HUDEP-2 (cell line): ENCODE measurements around the gene SYNE1.

Experiments used
- DNase-seq, 76 experiments: peaks; one replicate each; lab custom pipeline; 2025; ENCODE audit not compliant: unreplicated experiment in 76 of 76; lab: John Stamatoyannopoulos, UW

Gene SYNE1

DNA sequence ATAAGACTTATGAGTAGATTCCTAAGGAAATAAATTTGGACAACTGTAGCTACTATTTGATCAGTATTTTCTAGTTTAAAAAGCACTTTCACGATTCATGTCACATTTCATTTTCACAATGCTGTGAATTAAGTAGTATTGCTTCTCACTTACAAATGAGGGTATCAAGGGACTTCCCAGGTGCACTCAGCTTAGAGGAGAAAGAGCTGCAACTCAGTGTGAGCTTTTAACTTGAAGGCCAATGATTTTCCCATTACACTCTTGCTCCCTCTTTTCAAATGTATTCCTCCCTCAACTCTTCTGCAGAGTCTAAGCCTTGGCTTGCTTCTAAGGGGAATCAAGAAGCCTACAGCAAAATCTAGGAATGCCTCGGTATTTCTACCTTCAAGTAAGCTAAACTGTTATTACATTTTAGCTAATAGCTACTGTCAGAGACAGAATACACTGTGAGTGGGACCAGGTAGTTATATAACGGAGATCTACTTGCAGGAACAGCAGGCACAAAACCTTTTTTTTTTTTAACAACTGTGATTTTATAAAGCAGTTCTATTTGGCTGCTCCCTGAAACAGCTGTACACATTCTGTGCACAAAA is 339.0 kb downstream of the SYNE1 start:
- no peak for DNase-seq

- no peak for DNase-seq
Observed at GRCh38 chr6:152296648-152297376, 340.4 kb downstream of the SYNE1 start.

DNA sequence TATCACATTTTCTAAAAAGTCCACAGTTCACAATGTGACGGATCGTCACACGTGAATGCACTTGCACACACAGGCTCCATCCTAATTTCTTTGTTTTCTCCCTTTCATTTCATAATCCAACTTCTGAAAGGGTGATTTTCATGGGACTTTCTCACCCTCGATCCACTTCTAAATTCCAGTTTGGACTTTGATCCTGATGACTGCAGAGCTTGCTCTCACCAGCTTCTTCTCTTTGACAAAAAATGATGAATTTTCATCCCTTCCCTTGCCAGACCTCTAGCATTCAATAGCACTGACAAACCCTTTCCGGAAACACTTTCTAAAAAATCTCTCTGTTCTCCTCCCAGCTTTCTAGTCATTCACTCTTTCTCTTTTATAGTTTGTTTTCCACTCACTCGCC is 341.2 kb downstream of the SYNE1 start:
- DNase-seq, result no peak

- no peak for DNase-seq
Observed at GRCh38 chr6:152295346-152295745, 341.8 kb downstream of the SYNE1 start.

DNA sequence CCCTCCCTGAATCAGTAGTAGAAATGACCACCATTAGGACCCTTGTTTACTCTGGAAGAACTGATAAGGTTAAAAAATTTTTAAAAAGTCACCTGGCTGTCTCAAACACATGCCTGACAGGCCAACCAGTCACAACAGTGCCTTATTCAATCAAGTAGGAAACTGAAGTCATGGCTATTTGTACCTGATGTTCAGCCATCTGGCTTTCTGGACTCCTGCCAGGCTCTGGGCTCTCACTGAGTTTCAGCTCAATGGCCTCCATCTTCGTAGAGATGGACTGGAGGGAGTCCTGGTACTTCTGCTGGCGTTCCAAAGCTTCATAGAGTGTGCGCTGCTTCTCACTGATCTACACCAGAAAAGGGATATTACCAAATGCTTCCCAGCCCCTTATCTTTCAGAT is 343.8 kb downstream of the SYNE1 start:
- DNase-seq, result no peak

GRCh38 chr6:152292555-152292954 is 344.6 kb downstream of the SYNE1 start:
- DNase-seq, result no peak

GRCh38 chr6:152290693-152291092 is 346.5 kb downstream of the SYNE1 start:
- no peak for DNase-seq

DNA sequence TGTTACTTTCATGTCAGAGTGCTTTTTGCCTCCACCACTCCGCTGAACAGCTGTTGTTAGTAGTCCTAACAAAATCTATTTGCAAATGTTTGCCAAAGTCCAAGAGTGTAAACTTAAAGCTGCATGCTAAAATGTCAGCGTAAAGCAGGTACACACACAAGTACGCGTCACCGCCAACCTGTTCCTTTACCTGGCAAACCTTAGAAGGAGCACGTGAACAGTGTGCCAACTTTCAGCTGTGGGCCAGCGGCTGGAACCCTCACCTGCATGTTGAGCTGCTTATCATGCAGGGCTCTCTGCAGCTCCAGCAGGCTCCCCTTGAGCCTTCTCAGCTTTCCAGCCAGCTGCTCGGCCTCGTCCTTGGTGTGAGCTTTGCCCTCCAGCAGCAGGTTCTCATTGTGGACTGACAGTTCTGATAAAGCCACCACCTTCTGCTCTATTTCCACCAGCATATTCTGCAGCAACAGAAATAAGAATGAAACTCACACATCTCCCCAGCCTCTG is 359.3 kb downstream of the SYNE1 start:
- no peak for DNase-seq

- DNase-seq, result no peak
Observed at GRCh38 chr6:152273638-152274037, 363.5 kb downstream of the SYNE1 start.

DNA sequence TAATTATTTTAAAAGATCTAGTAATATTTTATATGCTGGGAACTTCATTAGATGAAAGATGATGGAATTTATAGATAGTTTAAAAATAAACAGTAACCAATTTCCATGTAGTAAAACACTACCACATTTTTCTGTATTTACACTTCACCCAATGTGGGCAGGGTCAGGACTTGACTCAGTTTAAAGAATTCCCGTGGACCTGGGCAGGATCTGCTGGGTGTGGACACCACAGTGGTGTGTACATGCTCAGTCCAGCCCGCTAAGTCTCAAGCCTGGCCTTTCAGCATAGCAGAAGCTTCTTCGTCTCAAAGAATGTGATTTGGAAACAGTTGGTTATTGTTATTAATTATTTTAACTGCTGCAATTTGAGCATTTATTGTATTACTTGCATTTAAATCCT is 364.2 kb downstream of the SYNE1 start:
- no peak for DNase-seq

GRCh38 chr6:152272486-152272885 is 364.7 kb downstream of the SYNE1 start:
- no peak for DNase-seq

- no peak for DNase-seq
Observed at GRCh38 chr6:152271776-152272464, 365.2 kb downstream of the SYNE1 start.

DNA sequence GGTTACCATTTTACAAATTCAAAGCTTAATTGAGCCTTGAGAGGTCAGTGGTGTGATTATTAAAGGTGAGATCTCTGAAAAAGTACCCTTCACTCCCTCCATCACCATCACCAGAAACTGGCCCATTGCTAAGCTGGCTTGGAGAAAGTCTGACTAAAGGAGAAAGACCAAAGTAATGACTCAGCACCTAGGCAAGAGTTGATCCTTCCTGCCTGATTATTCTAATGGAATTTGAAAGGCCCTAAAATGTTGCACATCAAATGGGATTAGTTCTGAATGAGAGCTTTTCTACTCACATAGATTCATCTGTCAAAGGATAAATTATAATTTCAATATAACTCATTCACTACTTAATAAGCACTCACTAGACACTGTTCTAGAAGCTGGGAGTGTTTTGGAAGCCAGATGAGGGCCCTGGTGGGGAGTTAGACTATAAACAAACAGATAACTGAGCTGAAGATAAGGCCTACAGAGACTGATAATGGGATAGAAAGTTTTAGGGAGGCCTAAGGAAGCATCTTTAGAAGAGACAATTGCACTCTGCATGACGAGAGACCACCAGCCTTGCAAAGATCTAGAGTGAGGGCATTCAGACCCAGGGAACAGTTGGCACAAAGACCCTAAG is 366.7 kb downstream of the SYNE1 start:
- DNase-seq, result no peak

DNA sequence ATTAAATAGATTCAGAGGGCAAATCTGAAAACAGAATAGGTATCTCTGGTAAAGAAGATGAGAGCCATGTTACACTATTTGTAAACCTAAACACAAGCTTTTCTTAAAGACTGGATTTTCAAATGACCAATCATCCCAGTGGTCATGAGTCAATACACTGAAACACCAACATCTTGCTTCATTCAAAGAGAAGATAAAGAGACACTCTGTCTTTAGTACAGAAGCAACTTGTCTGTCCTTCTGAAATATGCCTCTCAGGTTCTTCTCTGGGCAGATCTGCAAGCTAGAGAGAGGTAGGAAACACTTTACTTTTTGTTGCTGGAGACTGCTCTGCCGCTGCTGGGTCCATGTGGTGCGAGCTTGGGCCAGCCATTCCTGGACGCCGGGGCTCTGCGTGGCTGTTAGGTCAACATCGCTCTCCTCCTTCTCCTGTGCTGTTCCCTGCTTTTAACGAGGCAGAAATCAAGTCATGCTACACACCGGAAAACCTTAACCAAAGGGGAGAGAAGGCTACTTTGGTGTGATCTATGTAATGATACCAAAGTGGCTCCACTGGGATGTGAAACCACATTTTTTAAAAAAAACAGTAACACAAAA is 368.2 kb downstream of the SYNE1 start:
- DNase-seq, result no peak

DNA sequence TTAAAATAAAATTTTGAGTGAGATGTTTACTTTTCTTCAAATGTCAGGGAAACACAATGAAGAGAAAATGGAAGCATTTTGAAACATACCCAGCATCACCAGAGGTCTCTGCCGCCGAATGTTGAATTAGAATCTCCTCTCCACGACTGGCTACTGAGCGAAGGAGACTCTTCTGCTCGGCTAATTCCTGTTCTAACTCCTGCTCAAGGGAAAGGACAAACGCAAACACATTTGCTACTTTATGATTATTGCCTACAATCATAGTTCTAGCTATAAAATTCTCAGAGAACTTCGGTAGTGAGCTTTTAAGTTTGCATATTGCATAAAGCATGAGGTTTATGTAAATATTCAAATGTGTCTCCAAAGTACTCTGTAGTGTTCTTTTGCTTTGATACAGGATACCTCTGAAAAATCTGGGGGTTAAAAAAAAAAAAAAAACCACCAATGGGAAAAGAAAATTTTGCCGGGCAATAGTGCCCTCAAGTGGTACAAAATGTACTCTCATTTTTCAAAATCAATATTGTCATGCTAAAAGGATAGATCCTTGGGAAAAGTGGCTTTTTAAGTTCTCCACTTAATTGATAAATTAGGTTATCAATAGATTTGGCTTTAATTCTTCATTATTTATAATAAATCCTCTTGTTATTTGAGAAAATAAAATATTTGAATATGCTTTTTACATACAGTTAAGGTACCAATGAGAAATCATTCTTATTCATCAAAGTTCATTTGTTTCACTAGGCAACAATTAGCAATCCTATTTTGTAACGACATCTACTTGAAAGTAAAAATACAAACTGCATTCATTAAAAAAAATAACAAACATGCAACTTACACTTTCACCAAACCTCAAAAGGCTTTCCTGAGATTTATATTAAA is 369.0 kb downstream of the SYNE1 start:
- peak in 15 of 76 experiments; percentile 6 to 47 (median 17) for DNase-seq

- DNase-seq, result no peak
Observed at GRCh38 chr6:152265651-152266050, 371.5 kb downstream of the SYNE1 start.

DNA sequence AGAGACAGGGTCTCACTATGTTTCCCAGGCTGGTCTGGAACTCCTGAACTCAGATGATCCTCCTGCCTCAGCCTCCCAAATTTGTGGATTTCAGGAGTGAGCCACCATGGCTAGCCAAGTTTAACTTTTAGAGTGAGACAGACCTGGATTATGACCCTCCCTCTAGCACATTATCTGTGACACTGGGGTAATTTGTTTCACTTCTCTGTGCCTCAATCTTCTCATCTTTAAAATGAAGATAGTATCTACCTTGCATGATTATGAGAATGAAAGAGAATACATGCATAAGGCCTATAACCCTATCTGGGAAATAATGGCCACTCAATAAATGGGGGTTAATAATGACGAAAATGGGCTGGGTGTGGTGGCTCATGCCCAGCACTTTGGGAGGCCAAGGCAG is 373.6 kb downstream of the SYNE1 start:
- DNase-seq, result no peak

DNA sequence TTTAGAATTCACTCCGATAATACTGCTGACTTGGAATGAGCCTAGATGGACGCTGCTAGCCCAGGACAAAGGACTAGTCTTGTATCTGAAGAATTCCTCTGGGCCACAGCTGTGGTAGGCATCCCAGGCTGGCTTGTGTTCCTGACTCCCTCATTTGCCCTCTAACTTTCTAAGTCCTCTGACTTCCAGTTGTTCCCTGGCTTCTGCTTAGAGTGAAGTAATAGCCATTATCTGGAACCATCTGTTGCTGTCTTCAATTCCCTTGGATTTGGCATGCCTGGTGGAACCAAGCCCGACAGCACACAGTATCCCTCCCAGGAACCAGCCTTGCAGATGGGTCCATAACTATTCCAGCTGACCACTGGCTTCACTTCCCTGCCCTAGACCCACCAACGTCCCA is 376.0 kb downstream of the SYNE1 start:
- DNase-seq, result no peak

GRCh38 chr6:152259234-152259633 is 377.9 kb downstream of the SYNE1 start:
- DNase-seq, result no peak

DNA sequence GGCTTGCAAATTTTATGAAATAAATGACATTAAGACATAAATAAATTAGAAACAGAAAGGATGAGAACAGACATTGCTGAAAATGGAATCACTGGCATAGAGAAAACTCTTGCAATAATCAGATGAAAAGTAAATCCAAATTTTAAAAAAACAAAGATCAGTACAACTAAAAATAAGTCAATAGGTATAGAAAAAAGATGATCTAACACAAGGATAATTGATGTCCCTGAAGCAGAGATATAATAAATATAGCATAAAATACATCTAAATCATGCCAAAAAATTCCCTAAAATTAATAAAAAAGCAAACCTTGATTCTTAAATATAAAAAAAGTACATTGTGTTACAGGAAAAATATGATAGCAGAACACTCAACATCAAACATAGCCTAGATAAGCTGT is 379.6 kb downstream of the SYNE1 start:
- no peak for DNase-seq
